Smooth muscle cell of the coronary artery (primary cell): ENCODE measurements around the gene OBP2B. TPM values are rescaled to one million over a fixed set of nuclear protein-coding genes. Genes with fewer than 3 reads are reported as not detected.

Experiments used
- total RNA-seq: library from RNA; depleted of rRNA; stranded (reverse); fragments of >200 nt; gene quantifications from 2 replicates; pipeline ENCODE4 v1.2.3, GENCODE V29; 2014; ENCODE audit warnings: low replicate concordance

Gene OBP2B, protein sequence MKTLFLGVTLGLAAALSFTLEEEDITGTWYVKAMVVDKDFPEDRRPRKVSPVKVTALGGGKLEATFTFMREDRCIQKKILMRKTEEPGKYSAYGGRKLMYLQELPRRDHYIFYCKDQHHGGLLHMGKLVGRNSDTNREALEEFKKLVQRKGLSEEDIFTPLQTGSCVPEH
- not detected in 2 replicates for total RNA-seq

DNA sequence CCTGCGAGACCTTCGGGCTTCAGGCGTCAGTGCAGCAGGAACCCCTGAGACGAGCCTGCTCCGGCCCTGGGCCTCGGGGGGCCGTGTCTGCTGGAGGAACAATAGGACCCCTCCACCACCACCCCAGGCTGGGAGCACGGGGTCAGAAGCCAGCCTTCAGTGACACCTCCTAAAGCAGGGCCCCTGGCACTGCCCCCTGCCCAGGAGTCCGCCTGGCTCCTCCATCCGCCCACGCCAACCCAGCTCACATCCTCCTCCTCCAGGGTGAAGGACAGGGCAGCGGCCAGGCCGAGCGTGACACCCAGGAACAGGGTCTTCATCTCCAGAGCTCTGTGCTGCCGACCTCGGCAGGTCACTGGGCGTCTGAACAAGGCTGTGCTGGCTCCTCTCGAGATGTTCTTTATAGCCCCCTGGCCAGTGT lies at the start of gene OBP2B:
OBP2B (minus strand) TSS at position 371 of the 421 bp plus-strand sequence; CDS start at position 320, 51 bp downstream.

DNA sequence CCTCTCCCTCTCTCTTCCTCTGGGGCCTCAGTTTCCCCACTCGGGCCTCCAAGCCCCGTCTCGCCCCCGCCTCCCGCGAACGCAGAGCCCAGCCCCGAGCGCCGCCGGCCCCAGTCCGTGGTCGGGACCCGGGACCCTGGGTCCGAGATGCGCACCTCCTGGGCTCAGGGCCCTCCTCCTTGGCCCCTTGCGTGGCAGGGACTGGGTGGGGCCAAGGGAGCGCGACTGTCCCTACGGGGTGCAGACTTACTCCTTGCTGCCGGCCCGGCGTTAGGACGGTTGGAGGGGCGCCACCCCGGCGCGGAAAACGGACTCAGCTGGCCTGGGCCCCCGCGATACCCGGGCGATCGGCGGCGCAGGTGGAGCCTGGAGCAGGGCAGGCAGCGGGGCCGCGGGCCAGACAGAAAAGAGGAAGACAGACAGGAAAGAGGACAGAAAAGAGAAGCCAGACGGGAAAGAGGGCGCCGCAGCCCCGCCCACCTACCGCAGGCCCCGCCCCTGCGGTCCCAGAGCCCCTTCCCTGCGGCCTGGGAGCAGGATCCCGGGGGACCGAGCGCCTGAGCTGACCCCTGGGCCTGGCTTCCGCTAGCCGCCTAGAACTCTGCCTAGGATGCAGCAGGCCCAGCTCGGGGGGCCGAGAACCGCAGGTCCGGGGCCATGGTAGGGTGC lies 45.4 kb downstream of the OBP2B start, which contains the start of gene GBGT1:
GBGT1 (minus strand) TSS at position 411 of the 669 bp plus-strand sequence. CDS start 1,502 bp downstream, outside the sequence.

Other genes with a start within 250 kb of the OBP2B start
- gene GFI1B, start 230.6 kb downstream of the OBP2B start, total RNA-seq, result 0.60 TPM in 1 of 2 replicates, not detected in the other
- 30.9 and 34.4 TPM in 2 replicates for gene GTF3C5, start 178.3 kb downstream of the OBP2B start, total RNA-seq
- under 0.01 and 0.15 TPM in 2 replicates for gene CEL, start 147.3 kb downstream of the OBP2B start, total RNA-seq
- 18.6 and 22.1 TPM in 2 replicates for gene RALGDS, start 88.0 kb downstream of the OBP2B start, total RNA-seq
- gene GBGT1, start 45.3 kb downstream of the OBP2B start, total RNA-seq, result 3.5 and 7.7 TPM in 2 replicates
- not detected in 2 replicates for gene ABO, start 66.0 kb upstream of the OBP2B start, total RNA-seq
- 8.1 and 11.0 TPM in 2 replicates for gene SURF6, start 126.9 kb upstream of the OBP2B start, total RNA-seq
- 13.8 and 63.1 TPM in 2 replicates for gene MED22, start 138.9 kb upstream of the OBP2B start, total RNA-seq
- 3,249 and 3,613 TPM in 2 replicates for gene RPL7A, start 139.0 kb upstream of the OBP2B start, total RNA-seq
- 20.6 and 38.1 TPM in 2 replicates for gene SURF1, start 147.2 kb upstream of the OBP2B start, total RNA-seq
- 12.9 and 15.6 TPM in 2 replicates for gene SURF2, start 147.3 kb upstream of the OBP2B start, total RNA-seq
- 512 and 569 TPM in 2 replicates for gene SURF4, start 166.8 kb upstream of the OBP2B start, total RNA-seq
- 0.35 and 0.75 TPM in 2 replicates for gene STKLD1, start 167.1 kb upstream of the OBP2B start, total RNA-seq
- gene REXO4, start 208.8 kb upstream of the OBP2B start, total RNA-seq, result 17.4 and 27.3 TPM in 2 replicates
- gene ADAMTS13, start 213.1 kb upstream of the OBP2B start, total RNA-seq, result 1.8 and 3.5 TPM in 2 replicates